ENCODE data around the gene KANK2. TPM values are rescaled to one million over a fixed set of nuclear protein-coding genes. Genes with fewer than 3 reads are reported as not detected.

KANK2 gene
- total and polyA plus RNA-seq, 2 of the 8 experiments (the other 6 are each of a cell fraction or from before 2014, with no cell fraction given) = 25.2 to 42.3 TPM

DNA sequence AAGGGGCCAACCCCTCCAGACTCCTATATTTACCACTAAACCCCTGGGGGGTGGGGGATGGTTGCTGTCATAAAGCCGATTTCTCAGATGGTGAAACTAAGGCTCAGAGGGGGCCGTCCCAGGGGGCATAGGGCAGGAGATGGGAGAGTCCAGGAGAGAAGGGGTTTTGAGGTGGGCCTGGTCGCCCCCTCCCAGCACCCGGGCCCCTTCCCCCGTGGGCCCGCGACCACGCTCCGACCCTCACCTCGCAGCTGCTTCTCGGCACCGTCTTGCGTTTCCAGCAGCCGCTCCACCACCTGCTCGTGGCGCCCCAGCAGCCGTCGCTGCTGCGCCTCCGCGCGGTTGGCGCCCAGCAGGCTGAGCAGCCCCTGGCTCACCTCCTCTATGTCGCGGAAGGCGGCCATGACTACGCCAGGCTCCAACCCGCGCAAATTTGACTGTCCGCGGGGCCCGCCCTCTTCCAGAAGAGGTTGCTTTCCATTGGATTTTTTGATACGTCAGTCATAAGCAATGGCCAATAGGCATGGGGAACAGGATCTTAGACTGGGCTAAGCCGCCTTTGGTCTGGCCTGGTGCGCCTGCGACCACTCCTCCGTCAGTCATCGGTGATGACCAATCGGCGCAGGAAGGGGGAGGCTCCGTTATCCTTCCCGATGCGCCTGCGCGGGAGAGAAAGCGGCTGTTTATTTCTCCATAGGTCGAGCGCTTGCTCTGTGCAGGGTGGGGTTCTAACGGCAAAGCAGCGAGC, 41.8 kb downstream of the KANK2 start, which contains the start of gene SPC24 (continued):
- TF ChIP-seq, protein P1, sequence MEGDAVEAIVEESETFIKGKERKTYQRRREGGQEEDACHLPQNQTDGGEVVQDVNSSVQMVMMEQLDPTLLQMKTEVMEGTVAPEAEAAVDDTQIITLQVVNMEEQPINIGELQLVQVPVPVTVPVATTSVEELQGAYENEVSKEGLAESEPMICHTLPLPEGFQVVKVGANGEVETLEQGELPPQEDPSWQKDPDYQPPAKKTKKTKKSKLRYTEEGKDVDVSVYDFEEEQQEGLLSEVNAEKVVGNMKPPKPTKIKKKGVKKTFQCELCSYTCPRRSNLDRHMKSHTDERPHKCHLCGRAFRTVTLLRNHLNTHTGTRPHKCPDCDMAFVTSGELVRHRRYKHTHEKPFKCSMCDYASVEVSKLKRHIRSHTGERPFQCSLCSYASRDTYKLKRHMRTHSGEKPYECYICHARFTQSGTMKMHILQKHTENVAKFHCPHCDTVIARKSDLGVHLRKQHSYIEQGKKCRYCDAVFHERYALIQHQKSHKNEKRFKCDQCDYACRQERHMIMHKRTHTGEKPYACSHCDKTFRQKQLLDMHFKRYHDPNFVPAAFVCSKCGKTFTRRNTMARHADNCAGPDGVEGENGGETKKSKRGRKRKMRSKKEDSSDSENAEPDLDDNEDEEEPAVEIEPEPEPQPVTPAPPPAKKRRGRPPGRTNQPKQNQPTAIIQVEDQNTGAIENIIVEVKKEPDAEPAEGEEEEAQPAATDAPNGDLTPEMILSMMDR (IDR thresholded peaks at IDR 0.05; ENCODE audit: control extremely low read depth in 1 of 3, insufficient read depth in 1 of 3, low read depth in 1 of 3, low read length in 3 of 3) = no peak
- TF ChIP-seq SIN3A (conservative IDR thresholded peaks at IDR 0.05 in 1 of 2, IDR thresholded peaks at IDR 0.05 in 1 of 2; ENCODE audit: low read depth in 1 of 2, low read length in 2 of 2) = peak; percentile 81 to 89; a peak in 3 of 4 replicates
- TF ChIP-seq, protein P2, sequence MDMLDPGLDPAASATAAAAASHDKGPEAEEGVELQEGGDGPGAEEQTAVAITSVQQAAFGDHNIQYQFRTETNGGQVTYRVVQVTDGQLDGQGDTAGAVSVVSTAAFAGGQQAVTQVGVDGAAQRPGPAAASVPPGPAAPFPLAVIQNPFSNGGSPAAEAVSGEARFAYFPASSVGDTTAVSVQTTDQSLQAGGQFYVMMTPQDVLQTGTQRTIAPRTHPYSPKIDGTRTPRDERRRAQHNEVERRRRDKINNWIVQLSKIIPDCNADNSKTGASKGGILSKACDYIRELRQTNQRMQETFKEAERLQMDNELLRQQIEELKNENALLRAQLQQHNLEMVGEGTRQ (IDR thresholded peaks at IDR 0.05; ENCODE audit: low read length) = no peak
- TF ChIP-seq SUZ12 (IDR thresholded peaks at IDR 0.05; ENCODE audit: low read length) = no peak
- TF ChIP-seq SIRT6 (IDR thresholded peaks at IDR 0.05; ENCODE audit: low read length) = no peak
- peak; percentile 97 for TF ChIP-seq TAF7 (optimal IDR thresholded peaks at IDR 0.05; ENCODE audit: borderline replicate concordance, low read depth, low read length)
- TF ChIP-seq, protein P3, sequence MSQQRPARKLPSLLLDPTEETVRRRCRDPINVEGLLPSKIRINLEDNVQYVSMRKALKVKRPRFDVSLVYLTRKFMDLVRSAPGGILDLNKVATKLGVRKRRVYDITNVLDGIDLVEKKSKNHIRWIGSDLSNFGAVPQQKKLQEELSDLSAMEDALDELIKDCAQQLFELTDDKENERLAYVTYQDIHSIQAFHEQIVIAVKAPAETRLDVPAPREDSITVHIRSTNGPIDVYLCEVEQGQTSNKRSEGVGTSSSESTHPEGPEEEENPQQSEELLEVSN (IDR thresholded peaks at IDR 0.05) = peak; percentile 58
- TF ChIP-seq BRCA1 (IDR thresholded peaks at IDR 0.05; ENCODE audit: low read depth, low read length) = no peak
- TF ChIP-seq ZNF274 (IDR thresholded peaks at IDR 0.05; ENCODE audit: borderline replicate concordance, extremely low read depth, low read length) = no peak
- TF ChIP-seq, protein P4, sequence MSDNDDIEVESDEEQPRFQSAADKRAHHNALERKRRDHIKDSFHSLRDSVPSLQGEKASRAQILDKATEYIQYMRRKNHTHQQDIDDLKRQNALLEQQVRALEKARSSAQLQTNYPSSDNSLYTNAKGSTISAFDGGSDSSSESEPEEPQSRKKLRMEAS (IDR thresholded peaks at IDR 0.05) = peak; percentile 41; the same call in 1 of the 2 replicates
- TF ChIP-seq KDM5A (IDR thresholded peaks at IDR 0.05; ENCODE audit: low read length) = peak; percentile 92
- no peak for TF ChIP-seq BACH1 (IDR thresholded peaks at IDR 0.05; ENCODE audit: low read length)
- no peak for TF ChIP-seq TCF12 (IDR thresholded peaks at IDR 0.05; ENCODE audit: low read depth, low read length)
- no peak for TF ChIP-seq NANOG (IDR thresholded peaks at IDR 0.05; ENCODE audit: insufficient read depth, low read depth, low read length, poor library complexity, severe bottlenecking)
- TF ChIP-seq JUN (IDR thresholded peaks at IDR 0.05; ENCODE audit: low read depth, low read length) = no peak
- TF ChIP-seq CREB1 (IDR thresholded peaks at IDR 0.05) = peak; percentile 69; the same call in 1 of the 2 replicates
- TF ChIP-seq KDM1A (IDR thresholded peaks at IDR 0.05; ENCODE audit: borderline replicate concordance, low read length) = peak; percentile 58; the same call in 1 of the 2 replicates
- TF ChIP-seq CEBPB (IDR thresholded peaks at IDR 0.05; ENCODE audit: low read depth, low read length) = no peak
- TF ChIP-seq CTBP2 (IDR thresholded peaks at IDR 0.05; ENCODE audit: borderline replicate concordance, insufficient read depth, insufficient read length, low read length) = no peak
- peak; percentile 98 for TF ChIP-seq NRF1 (IDR thresholded peaks at IDR 0.05; ENCODE audit: low read depth, low read length)

Data from H1 (cell line).